ENCODE measurements around the gene ADAMTS3.

Gene ADAMTS3

DNA sequence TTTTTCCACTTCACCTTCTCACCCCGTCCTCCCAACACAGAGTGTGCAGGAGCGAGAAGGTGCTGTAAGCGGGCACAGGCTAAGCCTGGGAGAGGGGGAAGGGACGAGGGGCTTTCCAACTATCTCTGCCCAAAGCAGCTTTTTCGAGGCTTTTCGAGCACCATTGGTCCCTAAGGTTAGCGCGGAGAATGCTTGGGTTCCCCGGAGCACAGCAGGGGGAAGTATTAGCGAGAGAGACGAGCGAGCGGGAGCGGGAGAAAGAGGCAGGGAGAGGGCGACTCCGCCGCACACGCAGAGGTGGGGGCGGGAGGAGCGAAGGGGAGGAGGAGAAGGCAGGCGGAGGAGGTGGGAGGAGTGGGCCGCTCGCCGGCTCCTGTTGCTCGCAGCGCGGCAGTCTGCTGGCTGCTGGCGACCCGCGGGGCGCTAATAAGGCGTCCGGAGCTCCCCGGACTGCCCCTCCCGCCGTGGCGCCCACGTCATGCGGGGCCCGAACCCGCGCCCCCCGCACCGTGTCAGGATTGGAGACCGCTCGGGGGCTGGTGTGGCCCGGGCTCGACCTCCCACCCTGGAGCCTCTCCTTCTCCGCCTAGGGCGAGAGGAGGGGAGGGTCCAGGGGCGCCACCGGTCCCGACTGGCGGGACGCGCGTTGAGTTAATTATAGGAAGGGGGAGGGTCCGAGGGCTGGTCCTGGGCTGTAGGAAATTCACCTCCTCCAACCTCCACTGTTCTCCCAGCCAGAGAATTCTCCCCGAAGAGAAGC, at the start of gene ADAMTS3:
Gene ADAMTS3 (minus strand): TSS at position 263 of the 760 bp plus-strand sequence. CDS start 459 bp downstream, outside the sequence.
- DNase-seq: no peak

DNA sequence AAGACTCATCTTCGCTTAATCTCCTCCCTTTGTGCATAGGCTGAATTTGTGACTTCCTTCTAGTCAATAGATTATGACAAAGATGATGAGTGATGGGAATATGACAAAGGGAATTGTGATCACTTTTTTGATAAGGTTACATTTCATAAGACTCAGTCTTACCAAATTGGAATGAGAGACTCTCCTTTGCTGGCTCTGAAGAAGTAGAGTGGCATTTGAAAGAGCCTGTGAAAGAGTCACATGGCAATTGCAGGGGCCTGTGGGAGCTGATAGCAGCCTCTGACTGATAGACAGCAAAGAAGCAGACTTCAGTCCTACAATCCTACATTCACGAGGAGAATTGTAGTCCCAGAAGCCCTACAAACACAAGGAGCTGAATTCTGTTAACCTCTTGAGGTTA, 44.9 kb upstream of the ADAMTS3 start:
- no peak for DNase-seq

DNA sequence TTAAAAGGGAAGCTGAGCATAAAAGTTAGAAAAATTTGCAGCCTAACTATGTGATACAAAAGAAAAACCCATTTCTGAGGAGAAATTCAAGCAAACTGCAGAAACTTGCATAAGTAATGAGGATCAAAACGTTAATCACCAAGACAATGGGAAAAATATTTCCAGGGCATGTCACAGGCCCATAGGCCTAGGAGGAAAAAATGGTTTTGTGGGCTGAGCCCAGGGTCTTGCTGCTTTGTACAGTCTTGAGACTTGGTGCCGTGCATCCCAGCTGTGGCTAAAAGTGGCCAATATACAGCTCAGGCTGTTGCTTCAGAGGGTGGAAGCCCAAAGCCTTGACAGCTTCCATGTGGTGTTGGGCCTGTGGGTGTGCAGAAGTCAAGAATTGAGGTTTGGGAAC, 37.7 kb upstream of the ADAMTS3 start:
- DNase-seq: no peak

DNA sequence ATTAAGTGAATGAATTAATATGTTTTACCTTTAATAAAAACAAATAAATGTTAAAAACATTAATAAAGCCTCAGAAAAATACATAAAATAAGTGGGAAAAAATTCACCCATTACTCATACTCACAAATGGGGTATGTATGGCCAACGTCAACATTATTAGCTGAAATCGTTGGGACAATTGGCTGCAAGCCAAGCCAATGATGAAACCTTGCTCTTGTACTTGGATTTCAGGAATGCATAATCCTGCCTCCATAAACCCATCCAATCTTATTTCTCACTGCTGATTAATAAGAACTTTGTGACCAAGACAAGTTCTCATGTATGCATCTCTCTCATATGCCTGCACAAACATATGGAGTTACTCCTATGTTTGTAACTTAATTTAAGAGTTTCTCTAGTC, 35.3 kb upstream of the ADAMTS3 start:
- DNase-seq: no peak

DNA sequence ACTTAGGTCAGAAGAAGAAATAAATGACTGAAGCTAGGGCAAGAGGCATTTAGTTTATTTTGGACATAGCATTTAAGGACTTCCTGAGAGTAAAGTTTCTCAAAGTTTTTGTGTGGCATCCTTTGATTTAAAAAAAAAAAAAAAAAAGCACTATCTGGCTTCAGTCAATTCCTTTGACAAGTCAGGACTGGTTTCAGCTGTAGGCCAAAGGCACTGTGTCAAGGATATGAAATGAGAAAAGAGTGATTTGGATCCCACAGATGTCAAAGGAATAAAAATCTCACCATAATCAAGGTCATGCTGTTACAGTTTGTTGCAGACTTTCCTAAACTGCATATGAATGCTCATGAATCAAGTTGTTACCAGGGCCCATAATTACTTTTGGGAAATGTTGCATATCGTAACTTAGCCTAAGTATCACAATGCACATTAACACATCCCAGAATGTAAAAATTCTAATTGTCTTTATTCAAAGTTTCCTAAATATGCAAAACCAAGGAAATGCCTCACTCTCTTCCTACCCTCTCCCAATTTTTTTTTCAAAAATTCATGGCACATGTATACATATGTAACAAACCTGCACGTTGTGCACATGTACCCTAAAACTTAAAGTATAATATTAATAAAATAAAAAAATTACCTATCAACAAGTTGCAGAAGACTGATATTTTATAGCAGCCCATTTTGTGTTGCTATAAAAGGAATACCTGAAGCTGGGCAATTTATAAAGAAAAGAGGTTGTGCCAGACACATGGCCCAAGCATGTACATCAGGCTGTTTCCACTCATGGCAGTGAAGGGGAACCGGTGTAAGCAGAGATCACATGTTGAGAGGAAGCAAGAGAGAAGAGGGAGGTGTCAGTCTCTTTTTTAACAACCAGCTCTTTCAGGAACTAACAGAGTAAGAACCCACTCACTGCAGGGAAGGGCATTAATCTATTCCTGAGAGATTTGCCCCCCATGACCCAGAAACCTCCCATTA, 33.7 kb upstream of the ADAMTS3 start:
- no peak for DNase-seq

DNA sequence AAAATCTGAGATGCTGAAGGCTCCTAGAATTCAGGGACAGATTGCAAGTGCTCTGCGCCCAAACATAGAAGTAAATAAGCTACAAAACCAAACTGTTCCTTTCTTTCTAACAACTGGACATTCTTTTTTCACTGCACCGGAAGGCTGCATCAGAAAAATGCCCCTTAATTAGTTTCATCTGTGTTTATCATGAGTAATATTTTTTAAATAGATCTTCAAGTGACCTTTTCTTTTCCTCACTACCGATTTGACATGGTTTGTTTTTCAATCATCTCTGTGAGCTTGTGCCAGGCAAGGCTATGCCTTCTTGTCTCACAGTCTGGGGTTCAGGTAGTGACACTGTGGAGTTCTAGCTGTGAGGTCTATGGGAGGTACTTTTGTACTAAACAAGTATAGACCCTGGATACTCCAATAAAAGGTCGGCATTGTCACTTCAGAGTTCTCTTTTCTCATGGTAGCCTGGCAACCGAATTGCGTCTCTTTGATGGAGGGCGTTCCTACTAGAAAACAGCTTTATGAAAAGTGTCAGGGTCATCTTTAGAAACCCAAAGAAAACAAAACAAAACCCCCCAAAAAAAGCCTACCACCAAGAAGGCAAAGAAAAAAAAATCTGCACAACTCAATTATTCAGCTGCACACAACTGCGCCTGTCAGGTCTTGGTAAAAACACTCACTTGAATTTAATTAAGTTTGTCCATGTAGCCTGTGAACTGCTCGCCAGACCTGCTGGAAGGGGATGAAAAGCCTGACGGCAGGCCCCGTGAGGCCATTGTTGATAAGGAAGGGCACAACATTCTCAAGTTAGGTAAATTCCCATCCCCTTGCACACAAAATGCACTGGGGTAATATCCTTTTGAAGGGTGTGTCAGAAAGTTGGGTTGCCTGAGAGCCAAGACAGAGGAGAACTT, 22.8 kb upstream of the ADAMTS3 start:
- no peak for DNase-seq

- DNase-seq: no peak
Observed at GRCh38 chr4:72587334-72587733, 18.3 kb upstream of the ADAMTS3 start.

- DNase-seq: no peak
Observed at GRCh38 chr4:72582853-72583252, 13.8 kb upstream of the ADAMTS3 start.

DNA sequence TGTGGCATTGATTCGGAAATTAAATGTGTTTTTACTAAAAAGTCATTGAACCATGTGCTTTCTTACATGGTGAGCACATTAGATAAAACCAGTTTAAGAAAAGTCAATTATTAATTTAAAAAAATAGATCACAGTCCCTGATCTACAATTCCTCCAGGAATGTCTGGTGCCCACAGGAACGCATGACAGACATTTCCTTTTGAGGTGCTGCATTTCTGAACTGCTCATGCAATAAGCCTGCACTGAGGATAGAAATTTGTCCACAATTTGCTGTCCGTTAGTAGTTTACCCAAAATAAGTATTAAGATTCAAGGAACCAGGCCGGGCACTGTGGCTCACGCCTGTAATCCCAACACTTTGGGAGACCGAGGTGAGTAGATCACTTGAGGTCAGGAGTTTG, 8.2 kb upstream of the ADAMTS3 start:
- DNase-seq: no peak

- no peak for DNase-seq
Observed at GRCh38 chr4:72571337-72571736, 2.3 kb upstream of the ADAMTS3 start.

DNA sequence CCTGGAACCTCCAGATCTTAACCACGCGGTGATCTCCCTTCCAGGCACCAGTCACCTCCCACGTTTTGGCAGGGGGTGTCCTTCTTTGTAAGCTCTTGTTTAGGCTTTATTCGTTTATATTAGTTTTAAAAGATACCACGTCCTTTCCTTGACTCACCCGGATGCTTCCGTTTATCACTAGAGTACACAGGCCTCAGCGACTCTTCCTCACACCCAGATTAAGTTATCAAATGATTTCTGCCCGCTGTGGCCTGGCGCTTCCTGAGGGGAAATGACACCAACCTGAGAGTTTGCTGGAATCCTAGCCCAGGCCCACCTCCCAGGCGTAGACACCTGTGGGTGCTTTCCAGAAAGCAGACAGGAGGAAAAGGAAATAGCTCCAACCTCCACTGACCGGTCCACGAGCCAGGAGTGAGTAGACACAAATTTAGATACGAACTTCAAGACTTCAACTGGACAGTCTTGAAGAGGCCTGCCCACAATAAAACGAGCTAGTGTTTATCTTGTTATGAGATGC, 756 bp upstream of the ADAMTS3 start:
- no peak for DNase-seq

- no peak for DNase-seq
Observed at GRCh38 chr4:72567821-72568675, 973 bp downstream of the ADAMTS3 start.

DNA sequence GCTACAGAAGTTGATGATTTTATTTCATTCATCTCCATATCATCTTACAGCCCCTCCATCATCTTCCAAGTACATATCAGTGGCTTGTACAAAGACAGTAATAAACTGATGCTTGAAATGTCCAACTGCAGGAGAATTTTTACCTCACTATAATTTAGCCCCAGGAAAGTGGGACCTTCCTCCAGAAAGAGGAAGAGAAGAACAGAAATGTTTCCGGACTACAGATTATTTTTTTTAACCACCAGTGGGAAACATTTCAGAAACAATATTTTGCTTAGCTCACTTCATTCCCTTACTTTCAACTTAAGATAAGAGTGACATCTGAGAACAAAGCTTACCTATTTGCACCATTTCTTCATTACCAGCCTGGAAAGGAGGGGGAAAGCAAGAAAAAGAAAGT, 2.0 kb downstream of the ADAMTS3 start:
- DNase-seq: no peak

DNA sequence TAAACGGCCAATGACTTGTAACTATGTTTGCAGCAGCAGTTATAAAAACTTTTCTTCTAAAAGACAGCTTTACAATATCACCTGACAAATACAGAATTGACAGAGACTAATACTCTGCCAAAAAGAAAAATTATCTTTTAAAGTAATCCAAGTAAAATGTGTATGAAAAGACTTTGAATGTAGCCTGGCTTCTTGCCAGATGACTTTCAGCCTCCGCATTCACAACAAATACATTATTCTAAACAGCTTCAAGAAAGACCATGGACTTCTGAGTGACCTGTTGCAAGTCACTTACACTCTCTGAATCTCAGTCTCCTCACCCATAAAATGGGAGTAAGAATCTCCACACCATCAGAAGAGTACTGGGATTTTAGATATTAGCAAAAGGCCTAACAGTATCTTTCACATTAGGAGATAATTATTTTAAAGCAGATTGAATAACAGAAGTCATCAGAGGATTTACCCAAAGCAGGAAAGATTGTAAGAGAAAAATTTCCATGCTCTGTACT, 2.5 kb downstream of the ADAMTS3 start:
- DNase-seq: no peak

DNA sequence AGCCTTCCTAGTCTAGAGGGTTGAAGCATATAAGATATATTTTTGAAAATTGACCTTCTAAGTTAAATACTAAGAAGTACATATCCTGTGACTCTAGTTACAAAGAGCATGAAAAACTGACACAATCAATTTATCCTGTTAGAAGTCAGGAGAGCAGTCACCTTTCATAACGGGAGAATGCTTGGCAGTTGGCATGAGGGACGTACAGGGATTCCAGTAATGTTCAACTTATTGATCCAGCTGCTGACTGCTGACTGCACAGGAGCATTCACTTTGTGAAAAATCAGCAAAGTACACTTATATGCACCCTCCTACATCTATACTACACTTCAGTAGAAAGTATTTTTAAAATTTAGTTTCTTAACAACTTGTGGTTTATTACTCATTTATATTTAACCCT, 4.2 kb downstream of the ADAMTS3 start:
- DNase-seq: no peak

- DNase-seq: no peak
Observed at GRCh38 chr4:72564184-72564583, 4.8 kb downstream of the ADAMTS3 start.

DNA sequence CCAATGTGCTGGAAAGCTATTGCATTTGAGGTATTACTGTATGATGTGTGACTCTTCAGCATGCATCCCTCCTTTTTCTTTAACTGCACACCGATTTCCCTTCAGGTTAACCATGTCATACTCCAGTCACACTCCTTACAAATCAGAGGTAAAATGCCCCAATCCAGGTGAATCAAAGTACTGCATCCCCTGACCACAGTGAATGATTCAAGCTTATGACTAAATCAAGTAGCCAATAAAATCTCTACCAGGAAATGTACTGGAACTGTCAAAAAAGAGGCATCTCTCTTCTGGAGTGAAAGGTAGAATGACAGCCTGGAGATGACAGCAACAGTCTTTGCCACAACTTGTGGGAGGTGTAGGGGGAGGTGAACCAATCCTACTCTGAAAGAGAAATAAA, 10.4 kb downstream of the ADAMTS3 start:
- no peak for DNase-seq

- no peak for DNase-seq
Observed at GRCh38 chr4:72557021-72557420, 12.0 kb downstream of the ADAMTS3 start.

DNA sequence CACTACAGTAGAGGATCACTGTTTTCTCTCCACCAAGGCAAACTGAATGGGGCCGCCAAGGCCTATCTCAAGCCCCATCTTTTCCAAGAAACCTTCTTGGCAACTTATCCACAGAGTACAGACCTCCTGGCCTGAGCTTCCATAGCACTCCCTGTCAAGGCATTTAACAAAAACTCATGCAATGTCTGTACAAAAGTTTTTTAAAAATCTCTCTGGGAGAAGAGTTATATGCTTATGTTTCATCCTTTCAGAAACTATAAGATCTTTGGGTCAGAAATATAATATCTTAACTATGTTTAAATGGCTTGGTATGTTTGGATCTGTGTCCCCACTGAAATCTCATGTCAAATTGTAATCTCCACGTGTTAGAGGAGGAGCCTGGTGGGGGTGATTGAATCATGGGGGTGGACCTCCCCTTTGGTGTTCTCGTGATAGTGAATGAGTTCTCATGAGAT, 13.6 kb downstream of the ADAMTS3 start:
- no peak for DNase-seq

DNA sequence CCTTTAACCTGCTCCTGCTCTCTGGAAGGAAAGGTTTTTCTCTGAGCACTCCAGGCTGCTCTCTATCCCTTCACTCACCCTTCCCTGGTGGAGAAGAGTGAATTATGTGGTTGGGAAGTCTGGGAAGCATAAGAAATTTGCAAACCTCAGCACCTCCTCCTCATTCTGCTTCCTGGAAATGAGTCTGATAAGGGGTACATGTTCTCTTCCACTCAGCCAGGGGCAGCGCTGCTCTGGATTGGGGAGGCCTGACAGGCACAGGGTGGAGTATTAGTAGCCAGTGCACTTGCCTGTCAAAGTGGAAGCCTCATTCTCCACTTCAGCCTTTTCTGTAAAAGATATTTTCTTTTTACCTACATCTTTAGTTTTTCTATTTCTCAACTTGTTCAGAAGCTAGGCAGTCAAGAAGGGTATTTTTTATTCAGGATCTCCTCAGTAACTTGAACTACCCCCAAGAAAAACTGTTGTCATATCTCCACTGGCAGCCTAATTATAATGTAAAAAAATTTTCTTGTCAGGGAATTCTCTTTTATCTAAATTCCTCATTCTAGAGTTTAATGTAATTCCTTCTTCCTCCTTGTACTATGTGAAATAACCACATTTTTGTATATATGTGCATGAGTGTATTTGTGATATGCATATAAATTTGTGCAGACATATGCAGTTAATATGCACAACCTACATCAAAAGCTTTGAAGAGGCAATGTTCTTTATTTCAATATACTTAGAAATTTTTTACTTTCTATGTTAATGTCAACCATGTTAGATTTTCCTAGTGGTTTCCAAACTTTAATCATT, 15.3 kb downstream of the ADAMTS3 start:
- DNase-seq: no peak

Data from activated CD4-positive, alpha-beta T cell treated with anti-CD3 and anti-CD28 coated beads, Interleukin-2, amount 50 U/mL, for 4 hours (primary cell).